Stimulated activated CD4-positive, alpha-beta T cell treated with anti-CD3 and anti-CD28 coated beads, Interleukin-12 subunit alpha, Interleukin-12 subunit beta, amount 100 ng/mL, for 4 hours (primary cell): ENCODE data around the gene EIF4G3.
"Not testable (repeated sequence)": the region's sequence is repeated elsewhere in the genome, so short reads cannot be mapped to it uniquely, and the experiment has no call there.

Source experiments
- DNase-seq: peaks from one replicate; pipeline ENCODE4 v3.0.0-alpha.2; 2020

The EIF4G3 gene

DNA sequence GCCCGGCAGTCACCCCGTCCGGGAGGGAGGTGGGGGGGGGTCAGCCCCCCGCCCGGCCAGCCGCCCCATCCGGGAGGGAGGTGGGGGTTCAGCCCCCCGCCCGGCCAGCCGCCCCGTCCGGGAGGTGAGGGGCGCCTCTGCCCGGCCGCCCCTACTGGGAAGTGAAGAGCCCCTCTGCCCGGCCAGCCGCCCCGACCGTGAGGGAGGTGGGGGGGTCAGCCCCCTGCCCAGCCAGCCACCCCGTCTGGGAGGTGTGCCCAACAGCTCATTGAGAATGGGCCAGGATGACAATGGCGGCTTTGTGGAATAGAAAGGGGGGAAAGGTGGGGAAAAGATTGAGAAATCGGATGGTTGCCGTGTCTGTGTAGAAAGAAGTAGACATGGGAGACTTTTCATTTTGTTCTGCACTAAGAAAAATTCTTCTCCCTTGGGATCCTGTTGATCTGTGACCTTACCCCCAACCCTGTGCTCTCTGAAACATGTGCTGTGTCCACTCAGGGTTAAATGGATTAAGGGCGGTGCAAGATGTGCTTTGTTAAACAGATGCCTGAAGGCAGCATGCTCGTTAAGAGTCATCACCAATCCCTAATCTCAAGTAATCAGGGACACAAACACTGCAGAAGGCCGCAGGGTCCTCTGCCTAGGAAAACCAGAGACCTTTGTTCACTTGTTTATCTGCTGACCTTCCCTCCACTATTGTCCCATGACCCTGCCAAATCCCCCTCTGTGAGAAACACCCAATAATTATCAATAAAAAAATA lies 152.4 kb downstream of the EIF4G3 start:
- DNase-seq: not testable (repeated sequence)

DNA sequence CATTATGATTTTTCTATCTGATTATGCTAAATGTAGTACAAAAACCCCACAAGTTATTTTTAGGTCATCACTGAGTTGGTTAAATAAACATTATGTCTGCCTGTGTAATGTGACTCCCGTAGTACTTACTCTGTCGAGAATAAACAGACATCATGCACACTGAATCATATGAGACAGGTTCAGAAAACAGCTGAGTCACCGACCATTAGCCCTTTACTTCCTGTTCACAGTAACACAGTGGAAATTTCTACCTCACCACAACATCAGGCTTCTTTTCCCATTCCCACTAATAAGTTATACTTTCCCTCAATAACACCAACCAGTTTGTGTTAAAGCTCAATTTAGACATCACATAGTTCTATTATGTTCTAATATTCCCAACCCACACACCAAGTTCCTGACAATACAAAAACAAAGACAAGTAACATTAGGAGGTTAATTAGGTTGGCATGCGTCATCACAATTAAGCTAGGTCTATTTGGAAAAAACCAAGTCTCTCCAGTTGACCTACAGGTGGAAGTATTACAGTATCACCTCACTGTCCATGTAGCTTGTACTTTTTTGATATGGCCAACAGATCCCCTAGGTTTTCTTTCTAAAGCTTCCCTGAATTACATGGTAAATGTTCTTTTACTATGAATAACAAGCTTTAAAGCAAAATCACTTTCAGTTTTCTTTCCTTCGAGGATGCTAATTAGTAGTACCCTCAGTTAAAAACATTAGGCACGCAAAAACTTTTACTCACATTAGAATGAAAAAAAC lies 154.2 kb downstream of the EIF4G3 start:
- no peak for DNase-seq

DNA sequence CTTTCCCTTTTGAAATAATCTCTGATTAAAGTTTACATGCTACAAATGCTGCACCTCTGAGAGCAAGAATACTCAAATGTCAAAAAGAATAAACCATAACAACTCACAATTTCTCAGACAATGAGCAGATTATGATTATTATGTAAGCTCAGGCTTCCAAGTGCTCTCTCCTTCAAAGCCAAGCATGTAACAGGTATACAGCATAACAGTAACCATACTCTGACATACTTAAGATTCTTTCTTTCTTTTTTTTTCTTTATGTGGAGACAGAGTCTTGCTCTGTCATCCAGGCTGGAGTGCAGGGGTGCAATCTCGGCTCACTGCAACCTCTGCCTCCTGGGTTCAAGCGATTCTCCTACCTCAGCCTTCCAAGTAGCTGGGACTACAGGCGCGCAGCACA lies 155.4 kb downstream of the EIF4G3 start:
- no peak for DNase-seq

DNA sequence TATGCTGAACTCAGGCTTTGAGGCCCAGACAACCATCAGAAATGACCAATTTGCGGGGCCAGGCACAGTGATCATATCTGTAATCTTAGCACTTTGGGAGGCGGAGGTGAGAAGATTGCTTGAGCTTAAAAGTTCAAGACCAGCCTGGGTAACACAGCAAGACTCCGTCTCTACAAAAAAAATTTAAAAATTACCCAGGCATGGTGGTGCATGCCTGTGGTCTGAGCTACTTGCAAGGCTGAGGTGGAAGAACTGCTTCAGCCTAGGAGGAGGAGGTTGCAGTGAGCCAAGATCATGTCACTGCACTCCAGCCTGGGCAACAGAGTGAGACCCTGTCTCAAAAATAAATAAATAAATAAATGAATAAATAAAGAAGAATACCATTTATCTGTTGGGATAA lies 156.5 kb downstream of the EIF4G3 start:
- no peak for DNase-seq

DNA sequence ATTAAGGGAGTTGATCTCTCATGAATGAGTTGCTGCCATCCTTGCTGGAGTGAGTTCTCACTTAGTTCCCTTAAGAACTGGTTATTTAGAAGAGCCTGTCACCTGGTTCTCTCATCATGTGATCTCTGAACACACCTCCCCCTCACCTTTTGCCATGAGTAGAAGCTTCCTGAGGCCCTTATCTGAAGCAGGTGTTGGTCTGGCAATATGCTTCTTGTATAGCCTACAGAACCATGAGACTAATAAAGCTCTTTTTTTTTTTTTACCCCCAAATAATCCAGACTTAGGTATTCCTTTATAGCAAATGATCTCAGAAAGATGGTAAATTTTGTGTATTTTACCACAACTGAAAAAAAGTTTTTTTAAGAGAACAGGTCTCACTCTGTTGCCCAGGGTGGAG lies 158.0 kb downstream of the EIF4G3 start:
- no peak for DNase-seq

DNA sequence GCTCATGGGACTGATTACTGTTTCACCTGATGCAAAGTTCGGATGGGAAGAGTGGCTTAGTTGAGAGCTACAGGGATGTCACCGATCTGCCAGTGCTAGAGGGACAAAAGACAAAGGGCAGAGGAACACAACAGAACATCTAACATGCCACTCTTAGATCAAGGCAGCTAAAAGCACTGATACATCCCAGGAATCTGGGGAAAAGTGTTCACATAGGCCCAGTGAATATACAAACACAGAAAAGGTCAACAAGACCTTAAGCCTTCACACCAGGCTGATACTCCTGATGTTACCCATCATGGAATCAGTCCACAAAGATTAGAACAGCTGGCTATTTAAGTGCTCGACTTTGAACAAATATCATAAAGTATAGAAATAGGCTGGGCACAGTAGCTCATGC lies 163.2 kb downstream of the EIF4G3 start:
- no peak for DNase-seq

DNA sequence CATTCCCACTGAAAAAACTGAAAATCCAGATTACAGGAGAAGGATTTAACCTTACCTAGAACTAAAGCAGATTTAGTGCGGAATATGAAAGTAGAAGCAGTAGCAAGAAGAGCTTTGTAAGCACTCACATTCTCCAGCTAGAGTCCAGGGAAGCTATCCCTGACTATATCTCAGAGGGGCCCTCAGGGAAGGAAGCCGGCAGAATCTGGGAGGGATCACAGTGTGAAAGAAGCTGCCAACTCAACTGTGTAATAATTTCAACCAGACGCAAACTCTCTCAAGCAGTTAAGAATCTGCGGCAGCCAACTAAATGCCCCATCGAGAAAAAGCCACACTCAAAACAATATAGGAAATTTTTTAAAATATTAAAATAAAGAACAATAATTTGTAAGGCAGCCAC lies 163.8 kb downstream of the EIF4G3 start:
- no peak for DNase-seq

DNA sequence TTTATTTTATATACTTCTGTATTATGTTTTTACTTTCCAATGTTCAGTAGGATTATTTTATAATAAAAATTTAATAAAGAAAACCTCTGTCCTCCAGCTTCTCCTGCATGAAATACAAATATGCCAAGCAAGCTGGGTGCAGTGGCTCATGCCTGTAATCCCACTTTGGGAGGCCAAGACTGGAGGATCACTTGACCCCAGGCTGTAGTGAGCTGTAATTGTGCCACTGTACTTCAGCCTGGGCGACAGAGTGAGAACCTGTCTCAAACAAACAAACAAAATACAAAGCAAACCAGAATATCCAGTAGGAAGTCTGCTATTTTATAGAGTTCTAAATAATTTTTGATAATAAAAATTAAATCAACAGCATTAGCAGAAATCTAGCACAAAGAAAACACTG lies 168.8 kb downstream of the EIF4G3 start:
- DNase-seq: no peak

DNA sequence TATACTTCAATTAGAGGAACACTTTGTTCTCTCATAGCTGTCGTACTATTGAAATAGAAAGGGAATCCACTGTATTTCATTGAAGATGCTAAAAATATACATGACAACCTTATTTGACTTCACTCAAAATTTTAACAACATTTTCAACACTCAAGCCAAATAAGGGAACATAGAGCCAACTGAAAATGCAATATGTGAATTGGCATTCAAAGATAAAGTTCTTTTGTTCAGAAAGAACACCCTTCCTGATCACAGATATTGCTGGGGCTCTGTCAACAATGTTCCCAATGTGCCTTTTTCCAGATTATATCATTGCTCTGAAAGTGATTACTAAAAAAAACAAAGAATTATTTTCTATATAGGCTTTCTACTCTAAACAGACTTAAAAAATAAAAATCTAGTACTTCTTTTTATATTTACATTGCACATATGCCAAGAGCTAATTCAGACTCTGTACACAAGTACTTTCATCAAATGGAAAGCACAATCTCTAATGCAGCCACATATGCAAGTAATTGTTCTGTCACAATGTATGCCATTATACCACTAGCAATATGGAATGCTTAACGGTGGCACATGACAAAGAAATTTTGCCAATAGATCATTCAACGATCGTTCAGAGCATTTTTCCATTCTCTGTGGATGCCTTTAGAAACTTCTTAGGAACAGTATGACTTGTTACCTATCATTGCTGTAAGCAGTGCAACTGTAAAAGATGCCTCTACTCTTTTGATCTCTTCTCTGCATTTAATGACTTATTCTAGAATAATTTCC lies 171.0 kb downstream of the EIF4G3 start:
- no peak for DNase-seq

DNA sequence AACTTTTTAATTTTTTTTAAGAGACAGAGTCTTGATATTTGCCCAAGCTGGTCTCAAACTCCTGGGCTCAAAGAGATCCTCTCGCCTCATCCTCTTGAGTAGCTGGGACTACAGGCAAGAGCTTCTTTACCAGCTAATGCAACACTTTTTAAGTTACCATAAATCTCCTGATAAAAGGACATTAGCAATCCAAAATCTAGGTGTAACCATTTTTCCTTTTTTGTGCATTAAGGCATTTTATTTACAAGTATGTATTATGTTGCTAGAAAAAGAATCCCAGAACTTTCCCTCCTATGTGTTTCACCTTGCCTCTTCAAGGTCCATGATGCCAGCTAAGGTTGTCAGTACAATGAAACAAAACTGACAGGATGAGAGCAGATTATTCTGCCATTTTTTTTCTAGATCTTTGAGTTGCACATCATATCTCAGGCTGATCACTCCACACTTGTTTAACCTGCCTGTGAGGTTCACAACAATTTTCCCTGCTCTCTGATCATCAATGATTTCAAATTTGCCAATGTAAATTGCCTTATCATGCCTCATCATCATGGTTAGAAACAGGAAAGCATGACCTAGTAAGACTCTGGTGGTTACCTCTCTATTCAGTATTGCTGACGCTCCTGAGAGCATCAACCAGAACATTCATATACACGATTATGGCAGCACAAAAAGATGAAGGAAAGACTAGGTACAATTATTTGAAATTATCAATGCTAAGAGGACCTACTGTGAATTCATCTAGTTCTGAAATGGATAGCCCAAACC lies 173.2 kb downstream of the EIF4G3 start:
- no peak for DNase-seq

DNA sequence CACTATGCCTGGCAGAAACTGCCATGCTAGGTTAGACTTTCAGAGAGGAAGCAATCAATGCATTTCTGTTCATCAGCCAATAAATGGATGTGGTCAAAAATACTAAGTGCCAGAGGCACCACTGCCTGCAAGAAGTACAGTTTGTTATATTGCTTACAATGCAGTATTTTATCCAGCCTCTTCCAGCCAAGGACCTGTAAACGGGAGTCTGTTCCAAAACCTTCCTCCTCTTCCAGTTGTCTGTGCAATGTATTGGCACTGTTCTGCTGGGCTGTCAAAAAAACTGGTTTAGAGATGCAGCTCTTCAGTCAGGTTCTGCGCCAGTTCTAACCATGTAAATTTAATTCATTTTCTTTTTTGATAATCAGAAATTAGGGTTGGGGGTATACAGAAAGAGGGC lies 175.7 kb downstream of the EIF4G3 start:
- DNase-seq: no peak

DNA sequence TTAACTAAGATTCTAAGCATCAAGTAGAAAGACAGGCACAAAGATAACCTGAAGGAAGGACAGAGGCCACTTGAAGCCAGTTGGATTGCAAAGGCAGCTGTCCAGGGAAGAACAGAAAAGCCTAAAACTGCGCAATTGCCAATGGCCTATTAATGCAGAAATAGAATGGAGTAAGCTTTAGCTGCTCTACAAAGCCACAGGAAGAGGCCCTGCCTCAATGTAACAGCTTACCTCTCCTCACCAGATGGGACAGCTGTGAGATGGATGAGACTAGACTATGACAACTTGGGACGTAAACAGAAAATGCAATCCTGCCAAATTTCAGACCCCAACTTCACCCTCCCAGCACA lies 176.5 kb downstream of the EIF4G3 start:
- DNase-seq: no peak

DNA sequence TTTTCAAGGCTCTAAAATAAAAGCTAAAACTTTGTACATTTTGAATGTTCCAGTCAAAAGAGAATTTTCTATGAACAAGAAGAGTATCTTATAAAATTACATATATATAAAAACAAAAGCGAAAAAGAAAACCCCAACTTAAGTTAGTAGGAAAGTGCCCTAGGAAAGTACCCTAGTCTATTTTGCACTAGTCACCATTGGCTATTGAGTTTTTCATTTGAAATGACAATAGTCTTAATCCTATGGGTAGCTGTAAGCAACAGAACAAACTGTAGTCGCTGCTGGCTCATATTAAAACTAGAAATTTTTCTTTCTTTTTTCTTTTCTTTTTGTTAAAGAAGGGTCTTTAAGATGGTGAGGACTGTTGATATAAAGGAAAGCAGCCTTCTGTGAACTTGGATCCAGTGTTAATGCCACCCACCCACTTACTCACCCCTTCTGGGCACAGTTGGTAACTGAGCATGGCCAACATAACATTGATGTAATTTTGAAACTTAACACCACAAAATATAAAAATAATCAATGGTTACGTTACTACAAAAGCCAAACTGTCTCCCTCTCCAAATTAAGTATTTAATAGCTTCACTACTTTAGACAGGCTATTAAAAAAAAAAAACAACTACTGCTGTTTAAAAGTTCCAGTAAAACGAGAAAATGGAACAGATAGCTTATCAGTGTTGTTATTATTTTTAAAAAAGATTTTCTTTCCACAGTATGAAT lies 177.0 kb downstream of the EIF4G3 start:
- no peak for DNase-seq

DNA sequence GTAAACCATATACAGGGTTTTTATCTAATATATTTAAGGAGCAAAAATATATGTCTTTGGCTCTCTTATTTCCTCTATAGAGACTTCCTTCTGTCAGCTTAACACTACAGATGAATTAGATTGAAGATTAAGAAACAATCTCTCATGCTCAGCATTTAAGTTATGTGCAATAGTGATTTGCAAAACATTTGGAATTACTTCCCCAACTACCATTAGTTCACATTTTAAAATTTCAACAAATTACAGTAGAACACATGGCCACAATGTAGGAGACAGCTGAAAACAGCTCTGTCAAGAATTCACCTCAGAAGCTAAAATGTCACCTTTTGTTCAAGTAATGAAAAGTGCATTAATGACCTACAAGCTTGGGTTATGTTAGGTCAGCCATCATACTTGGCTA lies 177.9 kb downstream of the EIF4G3 start:
- DNase-seq: no peak

DNA sequence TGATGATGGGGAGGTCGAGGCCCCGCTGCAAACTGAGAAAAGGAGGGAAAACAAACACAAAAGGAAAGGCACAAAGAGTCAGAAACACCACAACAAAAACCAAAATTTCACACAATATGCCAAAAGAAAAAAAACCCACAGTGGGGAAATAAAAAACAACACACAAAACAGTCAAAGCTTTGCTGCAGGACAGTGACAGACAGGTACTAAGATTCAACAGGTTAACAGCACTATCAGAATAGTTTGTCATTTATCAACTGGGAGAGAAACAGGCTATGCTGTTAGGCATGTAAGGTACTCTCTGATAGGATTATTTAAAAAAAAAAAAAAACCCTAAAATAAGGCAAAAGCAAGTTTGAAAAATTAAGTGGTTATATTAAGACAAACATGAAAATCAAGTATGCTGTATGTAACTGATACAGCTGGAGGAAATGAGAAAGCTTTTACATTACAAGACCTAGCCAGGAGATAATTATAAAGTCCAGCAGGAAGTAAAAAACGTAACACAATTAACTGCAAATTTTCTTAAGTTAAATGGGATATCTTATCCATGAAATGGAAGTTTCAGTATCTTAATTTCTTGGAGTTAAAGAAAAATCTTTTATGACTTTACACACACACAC lies 179.0 kb downstream of the EIF4G3 start:
- DNase-seq: no peak

DNA sequence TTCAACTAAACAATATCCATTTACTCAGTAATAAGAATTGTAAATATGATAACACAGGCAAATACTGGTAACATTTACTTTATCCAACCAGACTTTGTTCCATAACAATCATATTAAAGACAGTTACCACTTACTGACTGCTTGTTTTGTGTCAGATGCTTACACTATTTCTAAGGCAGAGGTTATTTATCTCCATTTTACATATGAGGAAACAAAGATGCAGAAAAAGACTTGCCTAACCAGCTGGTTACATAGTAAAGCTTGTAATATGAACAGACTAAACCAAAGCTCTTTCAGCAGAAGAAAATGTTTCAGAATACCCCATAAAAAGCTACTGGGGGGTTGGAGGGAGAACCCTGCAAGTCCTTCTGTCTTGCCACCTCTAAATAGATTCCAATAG lies 180.1 kb downstream of the EIF4G3 start:
- DNase-seq: no peak

DNA sequence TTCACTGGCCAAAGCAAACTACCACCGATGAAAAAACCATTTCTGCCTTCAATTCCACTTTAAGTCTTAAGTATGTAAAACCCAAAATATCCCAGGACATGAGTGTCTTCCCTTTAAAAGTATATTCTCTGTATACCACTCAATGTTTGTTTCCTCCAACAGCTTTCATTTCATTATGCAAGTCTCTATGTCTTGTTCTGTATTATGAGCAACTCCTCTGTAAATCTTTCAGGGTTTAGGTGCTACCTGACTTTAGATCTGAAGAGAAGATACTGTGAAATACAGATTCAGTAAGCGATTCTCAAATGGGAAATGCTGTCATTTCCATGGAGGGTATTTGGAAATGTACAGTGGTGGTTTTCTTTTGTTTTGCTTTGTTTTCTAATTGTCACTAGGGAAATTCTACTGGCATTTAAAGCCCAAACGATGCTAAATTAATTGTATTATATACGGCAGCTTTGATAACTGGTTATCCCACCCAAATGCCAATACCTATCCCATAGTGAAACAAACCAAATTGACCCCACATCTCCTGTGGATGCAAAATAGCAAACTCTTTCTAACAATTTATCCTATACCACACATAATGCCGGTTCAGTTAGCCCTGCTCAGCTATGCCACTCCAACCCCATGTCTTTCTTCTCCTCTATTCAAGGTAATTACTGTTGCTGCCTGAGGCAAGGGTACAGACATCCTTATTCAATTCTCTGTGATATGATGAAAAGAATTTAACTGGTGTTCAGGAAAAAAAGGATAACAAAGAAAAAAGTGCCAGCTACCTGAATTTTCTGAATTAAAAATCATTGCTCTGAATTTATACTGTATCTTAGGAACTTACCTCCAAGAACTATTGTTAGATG lies 182.8 kb downstream of the EIF4G3 start:
- DNase-seq: no peak

DNA sequence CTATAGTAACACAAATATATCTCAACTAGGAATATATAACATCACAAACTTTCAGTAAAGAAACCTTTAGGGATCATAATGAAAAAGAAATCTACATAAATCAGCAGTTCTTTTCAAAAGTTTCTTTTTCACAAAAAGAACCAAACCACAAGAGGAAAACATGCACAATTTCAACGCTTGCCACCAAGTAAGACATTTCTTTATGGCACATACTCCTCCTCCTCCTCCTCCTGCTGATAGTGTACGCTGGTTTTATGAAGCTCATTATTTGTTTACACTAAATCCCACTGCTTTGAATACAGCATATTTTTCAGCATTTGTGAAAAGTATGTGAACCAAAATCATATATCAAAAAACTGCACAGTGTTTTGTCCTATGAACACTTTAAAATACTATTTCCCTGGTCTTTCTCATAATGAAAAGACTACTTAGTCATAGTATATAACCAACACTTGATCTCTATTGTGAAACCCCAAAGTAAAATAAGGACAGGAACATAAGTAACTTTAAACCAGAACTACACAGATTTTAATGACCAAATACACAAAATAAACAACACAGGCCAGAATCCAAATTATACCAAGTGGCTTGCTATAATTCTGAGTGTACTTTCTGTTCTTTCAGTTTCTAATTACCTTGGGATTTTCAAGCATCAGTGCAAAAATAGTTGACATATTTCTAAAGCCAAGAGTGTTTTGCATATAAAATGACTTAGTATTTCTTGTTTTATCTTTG lies 184.2 kb downstream of the EIF4G3 start:
- DNase-seq: no peak

DNA sequence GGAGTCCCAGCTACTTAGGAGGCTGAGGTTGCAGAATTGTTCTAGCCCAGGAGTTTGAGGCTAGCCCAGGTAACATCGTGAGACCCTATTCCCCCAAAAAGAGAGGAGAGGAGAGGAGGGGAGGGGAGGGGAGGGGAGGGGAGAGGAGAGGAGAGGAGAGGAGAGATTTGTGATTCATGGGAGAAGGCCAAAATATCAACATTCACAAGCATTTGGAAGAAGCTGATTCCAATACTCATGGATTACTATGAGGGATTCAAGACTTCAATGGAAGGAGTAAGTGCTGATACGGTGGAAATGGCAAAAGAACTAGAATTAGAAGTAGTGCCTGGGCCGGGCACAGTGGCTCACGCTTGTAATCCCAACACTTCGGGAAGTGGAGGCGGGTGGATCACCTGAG lies 187.8 kb downstream of the EIF4G3 start:
- no peak for DNase-seq
